ENCODE results near the gene MTUS2. TPM values are rescaled to one million over a fixed set of nuclear protein-coding genes. Genes with fewer than 3 reads are reported as not detected.

The MTUS2 gene
- total RNA-seq, 2 donors from 2014 or later: 0.02 TPM; not detected in 1

DNA sequence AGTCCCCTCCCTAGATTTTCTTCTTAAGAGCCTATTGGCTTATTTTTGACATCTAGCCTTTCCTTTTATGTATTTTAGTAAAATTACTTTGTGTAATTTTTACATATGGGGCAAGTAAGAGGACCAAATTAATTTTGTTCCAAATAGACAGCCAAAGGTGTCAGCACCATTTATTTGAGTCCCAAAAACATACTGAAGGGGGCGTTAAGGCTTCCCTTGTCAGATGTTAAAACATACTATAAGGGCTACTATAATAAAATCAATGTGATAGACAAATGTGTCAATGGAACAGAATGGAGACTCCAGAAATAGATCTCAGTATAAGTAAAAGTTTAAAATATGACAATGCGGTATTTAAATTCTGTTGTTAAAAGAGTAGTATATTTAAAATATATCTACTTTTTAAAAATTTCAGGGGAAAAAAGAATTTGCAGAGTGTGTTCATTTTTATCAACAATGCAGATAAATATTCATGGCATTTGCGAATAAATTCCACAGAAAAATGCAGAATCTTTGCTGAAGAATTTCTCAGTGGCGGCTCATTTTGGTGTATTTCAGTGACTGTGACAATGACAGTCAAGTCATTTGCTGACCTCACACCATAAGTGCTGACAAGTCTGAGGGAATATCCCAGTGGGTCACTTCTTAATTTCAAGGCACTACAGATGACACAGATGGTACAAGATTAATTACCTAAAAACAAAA, 133.7 kb downstream of the MTUS2 start:
- Mint-ChIP-seq H3K4me3 (no peak overlapping the region), H3K27ac (no peak overlapping the region), H3K27me3 (ENCODE audit: low read depth) (no peaks in the 10 kb centered on the region), H3K9me3 (peaks cover 0 to 2% of the 10 kb centered on the region in 2 donors), H3K36me3 (ENCODE audit: insufficient read depth in 2 of 2) (no peaks in the 10 kb centered on the region), H3K4me1 (ENCODE audit: low read depth) (no peaks in the 10 kb centered on the region)
- DNase-seq (no peak), ATAC-seq (replicated peaks in 1 of 2) (no peak)

DNA sequence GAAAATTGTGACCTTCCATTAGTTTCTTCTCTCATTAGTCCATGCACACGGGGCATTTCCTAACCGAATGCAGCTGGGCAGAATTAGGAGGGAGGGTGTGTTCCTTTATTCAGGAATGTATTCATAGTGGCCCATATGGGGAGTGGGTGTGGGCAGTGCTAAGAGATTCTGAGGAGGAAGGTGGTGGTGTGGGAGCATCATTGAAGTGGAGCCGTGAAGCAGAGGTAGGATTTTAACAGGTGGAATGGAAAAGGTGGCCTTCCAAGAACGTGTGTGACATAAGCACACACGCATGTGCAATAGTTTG, 134.2 kb downstream of the MTUS2 start:
- Mint-ChIP-seq H3K27ac (no peak overlapping the region), H3K9me3 (peaks cover 0 to 2% of the 10 kb centered on the region in 2 donors), H3K4me3 (no peak overlapping the region), H3K4me1 (ENCODE audit: low read depth) (no peaks in the 10 kb centered on the region), H3K27me3 (ENCODE audit: low read depth) (no peaks in the 10 kb centered on the region), H3K36me3 (ENCODE audit: insufficient read depth in 2 of 2) (no peaks in the 10 kb centered on the region)
- ATAC-seq (replicated peaks in 1 of 2): no peak
- DNase-seq: no peak

DNA sequence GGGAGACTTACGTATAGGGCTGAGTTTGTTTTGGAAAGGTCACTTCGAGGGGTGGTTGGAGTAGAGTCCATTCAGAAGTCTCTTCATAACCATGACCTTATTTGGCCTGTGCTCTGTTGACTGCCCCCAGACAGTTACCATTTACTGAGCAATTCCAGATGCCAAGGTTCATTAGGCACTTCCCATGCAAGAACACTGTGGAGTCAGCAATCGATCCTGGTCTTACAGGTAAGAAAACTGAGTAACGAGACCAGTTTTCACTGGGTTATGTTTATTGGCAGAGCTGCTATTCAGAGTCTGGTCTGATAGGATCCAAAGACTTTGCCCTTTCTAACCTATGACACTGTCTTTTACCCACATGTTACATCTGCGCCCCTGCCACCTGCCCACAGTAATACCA, 134.7 kb downstream of the MTUS2 start:
- Mint-ChIP-seq H3K9me3 (peaks cover 0 to 2% of the 10 kb centered on the region in 2 donors), H3K4me1 (ENCODE audit: low read depth) (no peaks in the 10 kb centered on the region), H3K4me3 (no peak overlapping the region), H3K27ac (no peak overlapping the region), H3K36me3 (ENCODE audit: insufficient read depth in 2 of 2) (no peaks in the 10 kb centered on the region), H3K27me3 (ENCODE audit: low read depth) (no peaks in the 10 kb centered on the region)
- no peak for ATAC-seq (replicated peaks in 1 of 2)
- DNase-seq: no peak

DNA sequence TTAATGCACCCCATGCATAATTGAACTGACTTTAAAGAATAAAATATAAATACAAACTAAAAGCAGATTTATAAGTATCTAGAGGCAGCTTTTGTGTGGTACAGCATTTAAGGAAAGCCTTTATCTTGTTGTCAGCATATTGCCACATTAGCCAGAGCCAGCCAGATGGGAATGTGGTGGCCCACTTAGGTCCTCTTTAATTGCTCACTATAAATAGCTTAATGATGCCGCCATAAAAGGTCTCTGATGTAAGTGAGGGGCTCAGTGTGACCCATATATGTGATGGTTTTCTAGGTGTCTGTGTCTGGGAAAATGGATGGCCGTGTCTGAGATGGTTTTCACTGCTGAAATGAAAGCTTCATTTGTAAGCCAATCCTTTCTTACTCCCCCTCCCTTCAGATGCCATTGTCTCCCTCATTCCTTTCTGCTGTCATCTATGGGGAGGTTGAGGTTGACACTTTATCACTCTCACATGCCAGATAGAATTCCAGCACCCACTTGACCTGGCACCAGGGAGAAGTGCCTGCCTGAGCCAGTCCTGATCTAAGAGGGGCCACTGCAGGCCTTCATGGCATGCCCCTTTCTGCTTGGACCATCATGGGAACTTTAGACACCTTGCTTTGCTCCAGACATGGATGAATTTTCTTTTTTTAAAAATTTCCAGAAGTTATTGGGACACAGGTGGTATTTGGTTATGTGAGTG, 135.3 kb downstream of the MTUS2 start:
- Mint-ChIP-seq H3K4me1 (ENCODE audit: low read depth) (no peaks in the 10 kb centered on the region), H3K27ac (no peak overlapping the region), H3K36me3 (ENCODE audit: insufficient read depth in 2 of 2) (no peaks in the 10 kb centered on the region), H3K4me3 (no peak overlapping the region), H3K9me3 (peaks cover 0 to 2% of the 10 kb centered on the region in 2 donors), H3K27me3 (ENCODE audit: low read depth) (no peaks in the 10 kb centered on the region)
- ATAC-seq (replicated peaks in 1 of 2): no peak
- no peak for DNase-seq

DNA sequence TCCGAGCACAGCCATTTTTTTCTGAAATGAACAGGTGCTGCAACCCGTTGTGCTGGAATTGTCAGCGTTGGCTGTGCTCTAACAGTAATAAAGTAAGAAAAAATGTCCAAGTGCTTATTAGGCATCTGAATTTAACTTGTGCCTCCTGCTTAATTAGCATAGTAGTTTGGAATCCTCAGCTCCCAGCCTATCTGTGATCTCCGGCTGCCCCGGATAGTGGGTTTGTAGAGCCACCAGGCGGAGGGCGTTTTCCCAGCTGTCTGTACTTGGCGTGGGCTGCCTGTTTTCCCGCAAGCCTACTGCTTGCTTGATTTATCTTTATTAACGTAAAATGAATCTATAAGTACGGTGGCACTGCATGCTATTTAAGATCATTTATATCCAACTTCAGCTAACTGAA, 137.9 kb downstream of the MTUS2 start:
- Mint-ChIP-seq H3K4me3 (no peak overlapping the region), H3K4me1 (ENCODE audit: low read depth) (no peaks in the 10 kb centered on the region), H3K27me3 (ENCODE audit: low read depth) (no peaks in the 10 kb centered on the region), H3K9me3 (peaks cover 0 to 2% of the 10 kb centered on the region in 2 donors), H3K27ac (no peak overlapping the region), H3K36me3 (ENCODE audit: insufficient read depth in 2 of 2) (no peaks in the 10 kb centered on the region)
- DNase-seq (no peak), ATAC-seq (replicated peaks in 1 of 2) (no peak)

DNA sequence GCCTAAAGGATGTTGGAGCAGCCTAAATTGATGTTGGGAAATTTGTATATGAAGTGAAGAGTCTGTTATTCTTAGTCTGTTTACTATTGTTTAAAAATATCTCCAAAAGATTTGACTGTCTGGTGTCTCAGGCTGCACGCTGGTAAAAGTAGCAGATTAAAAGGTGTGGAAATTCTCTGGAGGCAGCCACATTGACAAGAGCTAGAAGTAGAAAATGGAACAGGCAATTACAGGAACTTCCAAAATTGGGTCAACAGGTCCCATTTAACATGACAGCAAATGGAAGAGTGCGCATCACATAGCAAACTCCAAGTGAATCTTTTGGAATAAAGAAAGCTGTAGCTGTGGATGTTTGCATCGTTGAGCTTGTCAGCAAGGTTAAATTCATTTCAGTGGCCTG, 138.3 kb downstream of the MTUS2 start:
- H3K4me1 Mint-ChIP-seq (ENCODE audit: low read depth): no peaks in the 10 kb centered on the region
- no peak for DNase-seq
- peaks cover under 1% of the 10 kb centered on the region for H3K27me3 Mint-ChIP-seq (ENCODE audit: low read depth)
- H3K4me3 Mint-ChIP-seq: no peak overlapping the region
- ATAC-seq (replicated peaks in 1 of 2): no peak
- peaks cover 0 to 2% of the 10 kb centered on the region in 2 donors for H3K9me3 Mint-ChIP-seq
- no peak overlapping the region for H3K27ac Mint-ChIP-seq
- H3K36me3 Mint-ChIP-seq (ENCODE audit: insufficient read depth in 2 of 2): no peaks in the 10 kb centered on the region

DNA sequence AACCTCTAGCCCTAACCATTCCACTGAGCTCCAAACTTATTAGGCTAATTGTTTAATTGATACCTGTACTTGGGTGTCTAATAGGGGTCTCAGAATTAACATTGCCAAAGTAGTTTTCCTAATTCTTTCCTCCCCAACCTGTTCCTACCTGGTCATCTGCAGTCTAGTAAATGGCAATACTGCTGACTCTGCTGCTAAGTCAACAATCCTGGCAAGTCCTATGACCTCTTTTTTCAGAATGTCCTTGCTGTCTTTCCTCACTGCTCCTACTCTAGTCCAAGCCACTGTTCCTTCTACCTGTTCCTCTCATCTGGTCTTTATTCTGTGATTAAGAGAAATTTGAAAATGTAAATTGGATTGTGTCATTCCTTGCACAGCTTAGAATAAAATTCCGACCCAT, 143.9 kb downstream of the MTUS2 start:
- no peak for ATAC-seq (replicated peaks in 1 of 2)
- no peak for DNase-seq
- no peak overlapping the region for H3K4me3 Mint-ChIP-seq
- H3K27me3 Mint-ChIP-seq (ENCODE audit: low read depth): peaks cover 5% of the 10 kb centered on the region
- no peak overlapping the region for H3K27ac Mint-ChIP-seq
- H3K4me1 Mint-ChIP-seq (ENCODE audit: low read depth): no peaks in the 10 kb centered on the region
- H3K9me3 Mint-ChIP-seq: no peaks in the 10 kb centered on the region
- H3K36me3 Mint-ChIP-seq (ENCODE audit: insufficient read depth in 2 of 2): no peaks in the 10 kb centered on the region

DNA sequence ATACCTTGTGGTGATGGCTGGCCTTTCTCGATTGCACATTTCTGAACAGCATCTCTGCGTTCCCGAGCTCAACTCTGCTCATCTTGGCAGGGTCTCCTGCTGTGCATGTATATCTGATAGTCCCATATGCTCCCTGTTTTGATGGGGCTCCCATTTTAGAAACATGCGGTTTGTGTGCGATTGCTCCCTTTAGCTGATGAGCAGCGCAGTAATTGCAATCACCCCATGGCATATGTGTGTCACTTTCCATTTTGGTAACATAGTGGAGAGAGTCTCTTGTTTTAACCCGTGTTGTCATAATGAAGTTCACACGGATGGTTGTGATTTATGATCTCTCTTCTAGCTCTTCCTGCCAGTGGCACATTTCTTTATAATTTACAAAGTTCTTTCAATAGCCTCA, 144.7 kb downstream of the MTUS2 start:
- ATAC-seq (replicated peaks in 1 of 2): no peak
- no peaks in the 10 kb centered on the region for H3K36me3 Mint-ChIP-seq (ENCODE audit: insufficient read depth in 2 of 2)
- no peaks in the 10 kb centered on the region for H3K4me1 Mint-ChIP-seq (ENCODE audit: low read depth)

DNA sequence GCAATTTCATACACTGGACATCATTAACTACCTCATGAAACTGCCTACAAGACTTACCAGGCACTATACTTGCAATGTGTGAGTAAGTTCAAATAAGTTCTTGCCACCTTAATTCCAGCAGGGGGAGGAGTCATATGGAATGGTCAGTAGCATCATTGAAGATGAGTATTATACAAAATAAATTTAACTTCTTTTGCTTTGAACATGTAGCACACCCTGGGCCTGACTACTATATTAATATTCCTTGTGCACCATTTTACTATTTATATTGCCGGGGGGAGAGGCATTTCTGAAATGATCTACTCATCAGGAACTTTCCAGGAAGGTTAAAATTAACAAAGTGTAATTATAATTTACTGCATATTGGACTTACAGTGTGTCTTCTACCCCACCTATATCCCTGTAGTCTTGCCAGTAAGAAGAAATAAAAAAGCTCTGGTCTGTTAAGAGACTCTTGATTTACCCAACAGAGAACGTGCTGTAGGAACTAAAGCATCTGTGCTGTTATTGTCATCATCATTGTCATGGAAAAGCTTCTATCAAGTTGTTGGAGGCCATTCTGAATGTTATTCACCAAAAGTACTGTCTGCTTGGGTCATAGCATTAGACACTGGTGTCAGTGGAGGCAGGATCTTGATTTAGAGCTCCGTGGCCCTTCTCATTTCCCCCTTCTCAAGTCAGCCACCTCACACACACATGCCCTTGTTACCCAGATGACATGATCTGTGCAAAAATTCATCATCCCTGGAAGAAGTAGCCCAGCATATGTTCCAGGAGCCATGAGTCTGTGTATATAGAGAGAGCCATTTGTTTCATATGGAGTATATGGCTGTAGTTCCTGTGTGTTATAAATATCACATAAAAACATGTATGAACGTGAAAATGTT, 147.1 kb downstream of the MTUS2 start:
- no peak for DNase-seq
- no peak overlapping the region for H3K27ac Mint-ChIP-seq
- H3K36me3 Mint-ChIP-seq (ENCODE audit: insufficient read depth in 2 of 2): no peaks in the 10 kb centered on the region
- H3K4me3 Mint-ChIP-seq: no peak overlapping the region
- no peak for ATAC-seq (replicated peaks in 1 of 2)
- H3K4me1 Mint-ChIP-seq (ENCODE audit: low read depth): no peaks in the 10 kb centered on the region
- H3K9me3 Mint-ChIP-seq: no peaks in the 10 kb centered on the region
- H3K27me3 Mint-ChIP-seq (ENCODE audit: low read depth): peaks cover 5% of the 10 kb centered on the region

More for the DNA sequence above, 144.7 kb downstream of the MTUS2 start:
- H3K27ac Mint-ChIP-seq: no peak overlapping the region
- no peak overlapping the region for H3K4me3 Mint-ChIP-seq
- no peaks in the 10 kb centered on the region for H3K9me3 Mint-ChIP-seq
- no peak for DNase-seq
- peaks cover 5% of the 10 kb centered on the region for H3K27me3 Mint-ChIP-seq (ENCODE audit: low read depth)

DNA sequence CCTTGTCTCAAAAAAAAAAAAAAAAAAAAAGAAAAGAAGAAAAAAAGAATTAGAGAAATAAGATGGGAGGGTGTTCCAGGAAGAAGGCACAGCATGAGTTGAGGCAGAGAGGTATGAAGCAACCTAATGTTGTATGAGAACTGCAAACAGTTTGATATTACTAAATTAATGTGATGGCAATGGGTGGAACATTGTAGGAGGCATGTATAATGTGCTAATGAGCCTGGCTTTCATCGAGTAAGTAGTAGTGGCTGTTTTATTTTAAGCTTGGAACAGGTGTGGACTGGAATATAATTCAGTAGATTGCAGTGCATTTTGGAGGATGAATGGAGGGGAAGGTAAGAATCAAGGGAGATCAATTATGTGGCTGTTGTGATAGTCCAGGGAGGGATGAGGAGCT, 156.1 kb downstream of the MTUS2 start:
- ATAC-seq (replicated peaks in 1 of 2) (no peak), DNase-seq (no peak)
- H3K9me3 Mint-ChIP-seq: no peaks in the 10 kb centered on the region
- no peaks in the 10 kb centered on the region for H3K4me1 Mint-ChIP-seq (ENCODE audit: low read depth)
- no peak overlapping the region for H3K4me3 Mint-ChIP-seq
- no peak overlapping the region for H3K27ac Mint-ChIP-seq
- no peaks in the 10 kb centered on the region for H3K27me3 Mint-ChIP-seq (ENCODE audit: low read depth)
- no peaks in the 10 kb centered on the region for H3K36me3 Mint-ChIP-seq (ENCODE audit: insufficient read depth in 2 of 2)

DNA sequence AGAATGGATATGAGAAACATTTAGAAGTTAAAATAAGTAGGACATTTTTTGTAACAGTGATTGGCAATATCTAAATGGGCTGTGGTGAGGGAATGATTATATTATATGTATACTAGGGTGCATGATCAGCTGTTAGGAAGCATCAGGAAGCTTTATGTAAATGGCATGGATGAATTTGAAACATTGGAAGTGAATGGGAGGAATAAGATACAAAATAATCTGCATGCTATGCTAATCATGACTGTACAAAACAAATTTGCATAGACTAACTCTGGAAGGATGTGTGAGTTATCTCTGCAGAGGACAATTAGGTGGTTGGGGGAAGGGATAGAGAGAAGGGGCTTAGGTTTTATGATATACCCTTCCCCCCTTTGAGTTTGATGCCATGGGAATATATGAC, 156.5 kb downstream of the MTUS2 start:
- Mint-ChIP-seq H3K36me3 (ENCODE audit: insufficient read depth in 2 of 2) (no peaks in the 10 kb centered on the region), H3K27ac (no peak overlapping the region), H3K4me1 (ENCODE audit: low read depth) (no peaks in the 10 kb centered on the region), H3K9me3 (no peaks in the 10 kb centered on the region), H3K4me3 (no peak overlapping the region), H3K27me3 (ENCODE audit: low read depth) (no peaks in the 10 kb centered on the region)
- ATAC-seq (replicated peaks in 1 of 2) (no peak), DNase-seq (no peak)

DNA sequence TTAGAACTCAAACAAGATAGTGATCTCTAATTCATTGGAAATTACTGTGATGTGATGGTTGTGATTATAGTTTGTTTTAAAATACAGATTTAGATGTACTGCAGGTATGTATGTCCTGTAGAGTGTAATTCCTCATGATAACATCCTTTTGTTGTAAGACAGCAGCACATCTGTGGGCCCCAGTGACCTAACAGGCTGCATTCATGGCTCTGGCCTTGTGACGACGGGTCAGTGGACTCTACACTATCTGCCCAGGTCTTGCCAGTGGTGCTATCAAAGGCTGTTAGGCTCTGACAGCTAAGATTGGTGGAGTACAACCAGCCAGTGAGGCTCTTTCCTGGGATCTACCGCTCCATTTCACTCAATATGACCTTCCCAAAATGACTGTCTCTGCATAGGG, 158.4 kb downstream of the MTUS2 start:
- no peaks in the 10 kb centered on the region for H3K36me3 Mint-ChIP-seq (ENCODE audit: insufficient read depth in 2 of 2)
- H3K4me1 Mint-ChIP-seq (ENCODE audit: low read depth): no peaks in the 10 kb centered on the region
- H3K27ac Mint-ChIP-seq: no peak overlapping the region
- no peak overlapping the region for H3K4me3 Mint-ChIP-seq
- DNase-seq: no peak
- no peaks in the 10 kb centered on the region for H3K9me3 Mint-ChIP-seq
- no peak for ATAC-seq (replicated peaks in 1 of 2)
- H3K27me3 Mint-ChIP-seq (ENCODE audit: low read depth): no peaks in the 10 kb centered on the region

DNA sequence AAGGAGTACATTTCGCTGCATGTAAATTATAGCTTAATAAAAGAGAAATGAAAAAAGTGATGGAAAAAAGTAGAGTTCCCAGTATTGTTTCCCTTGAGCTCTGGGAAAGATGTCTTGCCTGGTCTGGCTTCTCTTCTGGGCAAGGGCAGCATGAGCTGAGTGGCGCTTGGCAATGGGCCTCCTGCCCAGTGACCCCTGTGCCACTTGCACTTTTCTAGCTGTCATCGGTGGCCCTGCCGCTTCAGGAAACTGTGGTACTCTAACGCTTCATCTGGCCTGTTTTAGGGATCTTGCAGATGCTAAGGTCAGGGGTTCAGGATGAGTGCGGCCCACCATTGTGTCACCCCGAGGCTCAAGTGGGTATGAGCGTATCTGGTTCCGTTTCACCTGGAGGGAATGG, 161.4 kb downstream of the MTUS2 start:
- no peak overlapping the region for H3K27ac Mint-ChIP-seq
- DNase-seq (no peak), ATAC-seq (replicated peaks in 1 of 2) (no peak)
- no peaks in the 10 kb centered on the region for H3K36me3 Mint-ChIP-seq (ENCODE audit: insufficient read depth in 2 of 2)
- H3K9me3 Mint-ChIP-seq: no peaks in the 10 kb centered on the region
- H3K27me3 Mint-ChIP-seq (ENCODE audit: low read depth): no peaks in the 10 kb centered on the region
- H3K4me1 Mint-ChIP-seq (ENCODE audit: low read depth): no peaks in the 10 kb centered on the region
- no peak overlapping the region for H3K4me3 Mint-ChIP-seq

All from activated T-cell treated with anti-CD3 and anti-CD28 coated beads, Interleukin-2, amount 50 U/mL, for 72 hours (primary cell).